OCI-LY7 (cell line): ENCODE measurements around the gene ST6GAL1.

Experiments
- EZH2phosphoT487 ChIP-seq: fragments of 200-600 bp; sonication (generic); IDR thresholded peaks from 2 replicates; pipeline ENCODE4 v1.6.1; 2018; ENCODE audit warnings: low read depth, borderline replicate concordance, mild to moderate bottlenecking, mixed run types, antibody characterized with exemption, low read length, moderate library complexity, mixed read lengths
- TF ChIP-seq, protein P1 (sequence below): fragments of 200-600 bp; sonication (generic); conservative IDR thresholded peaks from 2 replicates; pipeline ENCODE4 v1.5.1; 2014; ENCODE audit warnings: mild to moderate bottlenecking, antibody characterized with exemption, low read length, moderate library complexity, mixed read lengths

DNA sequence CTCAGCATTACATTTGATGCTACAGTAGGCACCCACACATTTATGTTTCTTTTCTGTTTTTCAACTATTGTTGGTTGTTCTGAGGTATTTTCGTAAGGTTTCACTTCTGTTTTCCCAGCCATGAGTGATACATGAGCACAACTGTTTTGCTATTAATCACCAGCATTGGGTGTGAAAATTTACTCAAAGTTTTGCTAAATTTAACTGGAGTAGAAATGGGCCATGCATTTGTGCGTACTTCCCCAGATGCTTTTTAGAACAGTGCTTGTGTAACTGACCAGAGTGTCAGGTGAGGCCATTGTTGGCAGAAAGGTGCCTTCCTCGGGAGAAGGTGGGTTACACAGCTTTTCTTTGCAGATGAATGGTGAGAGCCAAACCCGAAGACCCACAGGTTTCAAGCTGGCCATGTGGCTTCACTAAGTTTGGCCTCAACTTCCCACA, 70.4 kb downstream of the ST6GAL1 start:
- no peak for TF ChIP-seq EZH2phosphoT487
- TF ChIP-seq, protein P1, sequence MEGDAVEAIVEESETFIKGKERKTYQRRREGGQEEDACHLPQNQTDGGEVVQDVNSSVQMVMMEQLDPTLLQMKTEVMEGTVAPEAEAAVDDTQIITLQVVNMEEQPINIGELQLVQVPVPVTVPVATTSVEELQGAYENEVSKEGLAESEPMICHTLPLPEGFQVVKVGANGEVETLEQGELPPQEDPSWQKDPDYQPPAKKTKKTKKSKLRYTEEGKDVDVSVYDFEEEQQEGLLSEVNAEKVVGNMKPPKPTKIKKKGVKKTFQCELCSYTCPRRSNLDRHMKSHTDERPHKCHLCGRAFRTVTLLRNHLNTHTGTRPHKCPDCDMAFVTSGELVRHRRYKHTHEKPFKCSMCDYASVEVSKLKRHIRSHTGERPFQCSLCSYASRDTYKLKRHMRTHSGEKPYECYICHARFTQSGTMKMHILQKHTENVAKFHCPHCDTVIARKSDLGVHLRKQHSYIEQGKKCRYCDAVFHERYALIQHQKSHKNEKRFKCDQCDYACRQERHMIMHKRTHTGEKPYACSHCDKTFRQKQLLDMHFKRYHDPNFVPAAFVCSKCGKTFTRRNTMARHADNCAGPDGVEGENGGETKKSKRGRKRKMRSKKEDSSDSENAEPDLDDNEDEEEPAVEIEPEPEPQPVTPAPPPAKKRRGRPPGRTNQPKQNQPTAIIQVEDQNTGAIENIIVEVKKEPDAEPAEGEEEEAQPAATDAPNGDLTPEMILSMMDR: no peak
